H9 (cell line): Measurements from ENCODE around the gene RASSF8. TPM values are rescaled to one million over a fixed set of nuclear protein-coding genes. Genes with fewer than 3 reads are reported as not detected.

Experiments used
- DNase-seq: peaks from one replicate; pipeline ENCODE4 v3.0.0-alpha.2; 2017
- H2AFZ ChIP-seq: one replicate; pipeline ENCODE4 v1.6.1; 2013; ENCODE audit warnings: mild to moderate bottlenecking, low read length, control low read depth, moderate library complexity
- H2AK5ac ChIP-seq: 2 replicates; pipeline ENCODE4 v1.6.1; 2013; ENCODE audit warnings: low read length, control low read depth, mixed read lengths; ENCODE audit not compliant: insufficient read length
- H2BK120ac ChIP-seq: one replicate; pipeline ENCODE4 v1.6.1; 2013; ENCODE audit warnings: low read depth, mild to moderate bottlenecking, low read length, control low read depth, inconsistent platforms; ENCODE audit not compliant: poor library complexity, severe bottlenecking
- H2BK12ac ChIP-seq: 2 replicates; pipeline ENCODE4 v1.6.1; 2013; ENCODE audit warnings: low read length, control low read depth, mixed read lengths, low read depth; ENCODE audit not compliant: insufficient read length
- H2BK15ac ChIP-seq: 2 replicates; pipeline ENCODE4 v1.6.1; 2013; ENCODE audit warnings: low read depth, low read length, control low read depth
- H2BK20ac ChIP-seq: one replicate; pipeline ENCODE4 v1.6.1; 2013; ENCODE audit warnings: low read depth, mild to moderate bottlenecking, low read length, control low read depth, inconsistent platforms; ENCODE audit not compliant: poor library complexity, severe bottlenecking
- H2BK5ac ChIP-seq: 2 replicates; pipeline ENCODE4 v1.6.1; 2013; ENCODE audit warnings: low read length, control low read depth, mixed read lengths; ENCODE audit not compliant: insufficient read length
- H3K14ac ChIP-seq: 2 replicates; pipeline ENCODE4 v1.6.1; 2013; ENCODE audit warnings: low read length, control low read depth; ENCODE audit not compliant: insufficient read depth
- H3K18ac ChIP-seq: 2 replicates; pipeline ENCODE4 v1.6.1; 2013; ENCODE audit warnings: low read depth, mild to moderate bottlenecking, mixed read lengths, low read length, control low read depth; ENCODE audit not compliant: insufficient read length
- H3K23ac ChIP-seq: 2 replicates; pipeline ENCODE4 v1.6.1; 2013; ENCODE audit warnings: low read length, control low read depth, mixed read lengths, low read depth; ENCODE audit not compliant: insufficient read length
- H3K23me2 ChIP-seq: 2 replicates; pipeline ENCODE4 v1.6.1; 2013; ENCODE audit warnings: low read depth, mild to moderate bottlenecking, mixed read lengths, low read length, control low read depth; ENCODE audit not compliant: insufficient read length, poor library complexity, severe bottlenecking
- H3K27ac ChIP-seq: 2 replicates; pipeline ENCODE4 v1.5.1; 2013; ENCODE audit warnings: low read length, control low read depth, mixed read lengths, low read depth; ENCODE audit not compliant: insufficient read length
- H3K27me3 ChIP-seq: 2 replicates; pipeline ENCODE4 v1.6.1; 2013; ENCODE audit warnings: low read length, control low read depth, inconsistent platforms; ENCODE audit not compliant: insufficient read depth
- H3K4ac ChIP-seq: 2 replicates; pipeline ENCODE4 v1.6.1; 2013; ENCODE audit warnings: low read depth, mild to moderate bottlenecking, control low read depth, inconsistent platforms, low read length, moderate library complexity
- H3K4me1 ChIP-seq: 2 replicates; pipeline ENCODE4 v1.6.1; 2013; ENCODE audit warnings: low read length, control low read depth, inconsistent platforms; ENCODE audit not compliant: insufficient read depth
- H3K4me2 ChIP-seq: 2 replicates; pipeline ENCODE4 v1.6.1; 2013; ENCODE audit warnings: low read length, control low read depth, mixed read lengths; ENCODE audit not compliant: insufficient read length, insufficient read depth
- H3K56ac ChIP-seq: 2 replicates; pipeline ENCODE4 v1.6.1; 2013; ENCODE audit warnings: low read depth, mild to moderate bottlenecking, mixed read lengths, low read length, control low read depth; ENCODE audit not compliant: insufficient read length
- H3K79me1 ChIP-seq: 2 replicates; pipeline ENCODE4 v1.6.1; 2013; ENCODE audit warnings: low read depth, mild to moderate bottlenecking, moderate library complexity, low read length, control low read depth, inconsistent platforms; ENCODE audit not compliant: insufficient read depth, poor library complexity, severe bottlenecking
- H3K79me2 ChIP-seq: 2 replicates; pipeline ENCODE4 v1.6.1; 2013; ENCODE audit warnings: low read length, control low read depth, inconsistent platforms; ENCODE audit not compliant: insufficient read depth
- H3K9ac ChIP-seq: 2 replicates; pipeline ENCODE4 v1.6.1; 2013; ENCODE audit warnings: low read length, control low read depth, mixed read lengths; ENCODE audit not compliant: insufficient read length; ENCODE audit errors: extremely low read depth
- H3K9me3 ChIP-seq: one replicate; pipeline ENCODE4 v1.6.1; 2013; ENCODE audit warnings: low read depth, low read length, inconsistent platforms; ENCODE audit not compliant: control insufficient read depth
- H3T11ph ChIP-seq: one replicate; pipeline ENCODE4 v1.6.1; 2013; ENCODE audit warnings: mild to moderate bottlenecking, low read length, control low read depth, inconsistent platforms
- H4K20me1 ChIP-seq: one replicate; pipeline ENCODE4 v1.6.1; 2013; ENCODE audit not compliant: control insufficient read depth, insufficient read length, insufficient read depth
- H4K5ac ChIP-seq: 2 replicates; pipeline ENCODE4 v1.6.1; 2013; ENCODE audit warnings: low read depth, mild to moderate bottlenecking, mixed read lengths, low read length, control low read depth; ENCODE audit not compliant: insufficient read length
- H4K8ac ChIP-seq: replicated peaks from 2 replicates; pipeline ENCODE4 v1.6.1; 2013; ENCODE audit warnings: low read length, control low read depth, mixed read lengths, low read depth; ENCODE audit not compliant: insufficient read length
- H4K91ac ChIP-seq: 2 replicates; pipeline ENCODE4 v1.6.1; 2013; ENCODE audit warnings: low read depth, mild to moderate bottlenecking, moderate library complexity, mixed read lengths, low read length, control low read depth; ENCODE audit not compliant: insufficient read length
- H3K27ac Mint-ChIP-seq, 3 experiments: 2 replicates in 2 of 3; 3 replicates in 1 of 3; pipeline ENCODE4 v1.8.0; 2020 to 2021; ENCODE audit warnings: mixed read lengths in 3 of 3, mild to moderate bottlenecking in 1 of 3, moderate library complexity in 1 of 3
- H3K27me3 Mint-ChIP-seq: 2 replicates; pipeline ENCODE4 v1.8.0; 2021; ENCODE audit warnings: low read depth, mild to moderate bottlenecking, moderate library complexity, mixed read lengths
- H3K36me3 Mint-ChIP-seq, 3 experiments: 2 replicates in 2 of 3; 3 replicates in 1 of 3; pipeline ENCODE4 v1.8.0; 2020 to 2021; ENCODE audit warnings: low read depth in 3 of 3, mixed read lengths in 3 of 3; ENCODE audit not compliant: insufficient read depth in 1 of 3
- H3K4me1 Mint-ChIP-seq, 2 experiments: 2 replicates each; pipeline ENCODE4 v1.8.0; 2020; ENCODE audit warnings: mixed read lengths in 2 of 2
- H3K4me3 Mint-ChIP-seq, 2 experiments: 2 replicates in 1 of 2; 3 replicates in 1 of 2; pipeline ENCODE4 v1.8.0; 2020 to 2021; ENCODE audit warnings: mild to moderate bottlenecking in 2 of 2, mixed read lengths in 2 of 2, moderate library complexity in 1 of 2
- H3K9me3 Mint-ChIP-seq, 2 experiments: 2 replicates in 1 of 2; 3 replicates in 1 of 2; pipeline ENCODE4 v1.8.0; 2020; ENCODE audit warnings: mild to moderate bottlenecking in 2 of 2, mixed read lengths in 2 of 2, moderate library complexity in 1 of 2
- WGBS: extraction: QIAGEN DNeasy Blood & Tissue Kit; methylation state at CpG from one replicate; pipeline ENCODE4 v1.1.7; 2013; ENCODE audit warnings: missing lambda C conversion rate, low lambda C conversion rate, mixed read lengths; ENCODE audit not compliant: insufficient read length; ENCODE audit errors: extremely low coverage; 5-methylcytosine and 5-hydroxymethylcytosine counted together
- total RNA-seq: library from RNA; stranded (reverse); gene quantifications from 2 replicates; pipeline ENCODE4 v1.2.1, GENCODE V29; 2021
- TF ChIP-seq, protein P1 (sequence below): fragments of 200-600 bp; sonication (generic); conservative IDR thresholded peaks from 3 replicates; pipeline ENCODE4 v1.8.0; 2021; ENCODE audit warnings: antibody characterized with exemption, mild to moderate bottlenecking

Gene RASSF8
- total RNA-seq, 1 experiment from 2014 or later: 38.8 TPM

DNA sequence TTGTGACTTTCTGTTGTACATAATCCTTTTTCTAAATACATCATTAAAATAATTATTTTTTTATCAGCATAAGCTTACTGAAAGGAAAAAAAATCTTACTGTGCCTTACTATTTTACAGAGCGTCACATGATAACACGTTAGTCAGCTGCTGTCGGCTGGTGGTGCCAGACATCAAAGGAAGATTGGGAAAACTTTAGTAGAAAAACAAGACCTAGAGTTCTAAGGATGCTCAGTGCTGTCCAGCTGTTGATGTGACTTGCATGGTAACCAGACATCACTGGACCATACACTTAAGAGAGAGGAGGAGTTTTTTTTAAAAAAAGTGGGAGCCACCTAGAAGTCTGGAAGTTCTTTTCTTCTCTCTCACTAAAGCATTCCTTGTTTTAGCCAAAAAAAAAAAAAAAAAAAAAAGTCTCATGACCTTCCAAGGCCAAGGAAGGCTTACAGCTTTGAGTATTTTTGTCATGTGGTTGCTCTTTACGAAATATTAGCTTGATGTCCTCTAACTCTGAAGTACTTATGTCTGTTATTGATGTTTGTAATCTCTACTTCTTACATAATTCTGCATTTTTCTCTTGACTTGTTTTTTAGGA is 4.5 kb downstream of the RASSF8 start:
- Histone ChIP-seq H3K14ac (no peak overlapping the region), H4K8ac (no peak overlapping the region), H2BK5ac (no peak overlapping the region), H3K4me1 (no peaks in the 10 kb centered on the region; the same call in 1 of the 2 replicates), H3K18ac (no peak overlapping the region), H3K23me2 (peaks cover 12% of the 10 kb centered on the region), H2BK20ac (no peak overlapping the region), H3K4me2 (no peak overlapping the region), H2AK5ac (no peak overlapping the region), H3K56ac (no peak overlapping the region), H3K27me3 (no peaks in the 10 kb centered on the region), H4K20me1 (no peaks in the 10 kb centered on the region), H2BK12ac (no peak overlapping the region), H4K5ac (no peak overlapping the region), H4K91ac (no peak overlapping the region), H3K27ac (no peak overlapping the region), H2AFZ (no peak overlapping the region), H3K23ac (no peak overlapping the region), H3K4ac (no peak overlapping the region), H3K9me3 (no peaks in the 10 kb centered on the region), H3K79me2 (peaks cover 23% of the 10 kb centered on the region), H2BK120ac (no peak overlapping the region), H3T11ph (no peak overlapping the region), H3K9ac (no peak overlapping the region), H2BK15ac (no peak overlapping the region), H3K79me1 (no peaks in the 10 kb centered on the region)
- Mint-ChIP-seq H3K36me3 (peaks cover 7 to 23% (median 20%) of the 10 kb centered on the region in 3 experiments), H3K4me3 (no peak overlapping the region), H3K27me3 (no peaks in the 10 kb centered on the region), H3K27ac (peak overlapping the region in 2 of 3 experiments; percentile 93 to 94; a peak in 4 of 7 replicates), H3K4me1 (peaks cover 37 to 44% of the 10 kb centered on the region in 2 experiments), H3K9me3 (peaks cover 0 to 3% of the 10 kb centered on the region in 2 experiments; a peak in 2 of 5 replicates)
- no peak for DNase-seq
- no CpG with 5 or more reads among the region's 4 CpGs for WGBS
- TF ChIP-seq, protein P1, sequence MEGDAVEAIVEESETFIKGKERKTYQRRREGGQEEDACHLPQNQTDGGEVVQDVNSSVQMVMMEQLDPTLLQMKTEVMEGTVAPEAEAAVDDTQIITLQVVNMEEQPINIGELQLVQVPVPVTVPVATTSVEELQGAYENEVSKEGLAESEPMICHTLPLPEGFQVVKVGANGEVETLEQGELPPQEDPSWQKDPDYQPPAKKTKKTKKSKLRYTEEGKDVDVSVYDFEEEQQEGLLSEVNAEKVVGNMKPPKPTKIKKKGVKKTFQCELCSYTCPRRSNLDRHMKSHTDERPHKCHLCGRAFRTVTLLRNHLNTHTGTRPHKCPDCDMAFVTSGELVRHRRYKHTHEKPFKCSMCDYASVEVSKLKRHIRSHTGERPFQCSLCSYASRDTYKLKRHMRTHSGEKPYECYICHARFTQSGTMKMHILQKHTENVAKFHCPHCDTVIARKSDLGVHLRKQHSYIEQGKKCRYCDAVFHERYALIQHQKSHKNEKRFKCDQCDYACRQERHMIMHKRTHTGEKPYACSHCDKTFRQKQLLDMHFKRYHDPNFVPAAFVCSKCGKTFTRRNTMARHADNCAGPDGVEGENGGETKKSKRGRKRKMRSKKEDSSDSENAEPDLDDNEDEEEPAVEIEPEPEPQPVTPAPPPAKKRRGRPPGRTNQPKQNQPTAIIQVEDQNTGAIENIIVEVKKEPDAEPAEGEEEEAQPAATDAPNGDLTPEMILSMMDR: no peak
